B cell (primary cell): Measurements from ENCODE around the gene SLC39A13. TPM values are rescaled to one million over a fixed set of nuclear protein-coding genes. Genes with fewer than 3 reads are reported as not detected.

Experiments
- ATAC-seq: fragments of 200-7000 bp; cut with Tn5 transposase; one replicate; pipeline ENCODE4 v1.10.0; 2021; ENCODE audit warnings: low read depth, mild to moderate bottlenecking, moderate number of reproducible peaks, moderate library complexity
- CTCF ChIA-PET: fragments of 350-600 bp; sonication (Branson Sonifier 250); formaldehyde crosslinking; loops from one replicate; lab custom pipeline; 2021; ENCODE audit warnings: antibody characterized with exemption, inconsistent platforms; lab: Charles Lee
- POLR2A ChIA-PET: fragments of 350-600 bp; sonication (Branson Sonifier 250); formaldehyde crosslinking; loops from one replicate; lab custom pipeline; 2021; ENCODE audit warnings: antibody characterized with exemption; lab: Charles Lee
- DNase-seq: peaks from one replicate; pipeline ENCODE4 v3.0.0; 2013
- H2AFZ ChIP-seq: 2 replicates; pipeline ENCODE4 v1.6.1; 2012; ENCODE audit warnings: mild to moderate bottlenecking, low read depth, low read length; ENCODE audit not compliant: insufficient read depth, poor library complexity, severe bottlenecking
- H3K27ac ChIP-seq, 2 donors: 1 replicate in 1 of 2; 2 replicates in 1 of 2; pipeline ENCODE4 v1.5.1; 2012 to 2013; ENCODE audit warnings: low read length in 2 of 2, mild to moderate bottlenecking in 2 of 2, moderate library complexity in 1 of 2
- H3K27me3 ChIP-seq, 4 experiments: fragments of 200-600 bp in 1 of 4; sonication (generic) in 1 of 4; replicated peaks in 1 of 4; 1 replicate in 2 of 4; 2 replicates in 2 of 4; pipeline versions ENCODE4 v1.6.1 to v1.7.0; 2013 to 2016; ENCODE audit warnings: low read length in 3 of 4, mild to moderate bottlenecking in 2 of 4, mixed read lengths in 1 of 4, moderate library complexity in 1 of 4; ENCODE audit not compliant: insufficient read depth in 4 of 4, control insufficient read depth in 3 of 4; ENCODE audit errors: control extremely low read depth in 1 of 4
- H3K36me3 ChIP-seq, 2 experiments: replicated peaks in 1 of 2; 1 replicate in 1 of 2; 2 replicates in 1 of 2; pipeline versions ENCODE4 v1.6.1 to v1.7.1; 2013; ENCODE audit warnings: low read length in 1 of 2; ENCODE audit not compliant: insufficient read depth in 2 of 2, control insufficient read depth in 1 of 2; ENCODE audit errors: control extremely low read depth in 1 of 2, extremely low read depth in 1 of 2
- H3K4me1 ChIP-seq, 2 donors: fragments of 200-600 bp in 1 of 2; sonication (generic) in 1 of 2; 1 replicate in 1 of 2; 2 replicates in 1 of 2; pipeline versions ENCODE4 v1.5.1 to v1.6.1; 2013 to 2017; ENCODE audit warnings: low read length in 2 of 2; ENCODE audit not compliant: control insufficient read depth in 2 of 2, insufficient read depth in 2 of 2
- H3K4me2 ChIP-seq: replicated peaks from 2 replicates; pipeline ENCODE3; 2012; ENCODE audit warnings: mild to moderate bottlenecking, low read depth, low read length; ENCODE audit not compliant: poor library complexity, severe bottlenecking
- H3K4me3 ChIP-seq, 5 experiments: fragments of 200-600 bp in 1 of 5; sonication (generic) in 1 of 5; 1 replicate in 3 of 5; 2 replicates in 2 of 5; pipeline versions ENCODE4 v1.5.1 to v1.7.0; 2011 to 2016; ENCODE audit warnings: low read length in 4 of 5, mild to moderate bottlenecking in 4 of 5, low read depth in 2 of 5, control low read depth in 1 of 5, moderate library complexity in 1 of 5; ENCODE audit not compliant: insufficient read depth in 1 of 5; ENCODE audit errors: control extremely low read depth in 1 of 5, extremely low read depth in 1 of 5
- H3K79me2 ChIP-seq: fragments of 200-600 bp; sonication (generic); one replicate; pipeline ENCODE4 v1.6.0; 2016; ENCODE audit warnings: low read length; ENCODE audit not compliant: control insufficient read depth, insufficient read depth
- H3K9ac ChIP-seq: fragments of 200-600 bp; sonication (generic); 2 replicates; pipeline ENCODE4 v1.6.1; 2017; ENCODE audit warnings: mild to moderate bottlenecking, low read length, moderate library complexity
- H3K9me3 ChIP-seq, 3 donors: one replicate each; pipeline versions ENCODE4 v1.6.1 to v1.7.1; 2013; ENCODE audit warnings: low read length in 2 of 3; ENCODE audit not compliant: control insufficient read depth in 2 of 3, insufficient read depth in 1 of 3; ENCODE audit errors: control extremely low read depth in 1 of 3
- H4K20me1 ChIP-seq: 2 replicates; pipeline ENCODE4 v1.6.0; 2012; ENCODE audit warnings: mild to moderate bottlenecking, low read length; ENCODE audit not compliant: insufficient read depth, control insufficient read depth, poor library complexity, severe bottlenecking
- H3K27ac Mint-ChIP-seq: one replicate; pipeline ENCODE4 v1.8.0; 2021; ENCODE audit warnings: mixed read lengths
- H3K27me3 Mint-ChIP-seq: one replicate; pipeline ENCODE4 v1.8.0; 2021; ENCODE audit warnings: mixed read lengths
- H3K4me1 Mint-ChIP-seq: one replicate; pipeline ENCODE4 v1.8.0; 2021; ENCODE audit warnings: mixed read lengths
- H3K4me3 Mint-ChIP-seq: one replicate; pipeline ENCODE4 v1.8.0; 2021; ENCODE audit warnings: mixed read lengths
- H3K9me3 Mint-ChIP-seq: one replicate; pipeline ENCODE4 v1.8.0; 2022; ENCODE audit warnings: mixed read lengths; ENCODE audit not compliant: insufficient read depth
- EZH2 ChIP-seq: IDR thresholded peaks from 2 replicates; pipeline ENCODE4 v1.6.1; 2012; ENCODE audit warnings: borderline replicate concordance, low read depth, mild to moderate bottlenecking, moderate library complexity, low read length; ENCODE audit not compliant: insufficient read depth, poor library complexity, severe bottlenecking
- WGBS: methylation state at CpG from one replicate; pipeline ENCODE4 v1.1.5; 2013; ENCODE audit warnings: missing lambda C conversion rate; ENCODE audit not compliant: insufficient coverage; 5-methylcytosine and 5-hydroxymethylcytosine counted together
- intact Hi-C: fragments of 100-400 bp; cut with micrococcal nuclease; formaldehyde crosslinking; loops from one replicate; pipeline ENCODE4 v1.10.0; 2022
- polyA plus RNA-seq: library from polyadenylated mRNA; depleted of rRNA; stranded (reverse); fragments of >200 nt; gene quantifications from 2 replicates; pipeline ENCODE4 v1.2.3, GENCODE V29; 2012
- total RNA-seq, 2 donors: library from RNA; stranded (reverse); fragments of 120-200 nt in 1 of 2; gene quantifications; 1 replicate in 1 of 2; 2 replicates in 1 of 2; pipeline versions ENCODE4 v1.2.3 to v1.2.4, GENCODE V29; 2013 to 2022
- TF ChIP-seq, protein P1 (sequence below): fragments of 200-600 bp; IDR thresholded peaks from one replicate; pipeline ENCODE4 v1.8.0; 2022; ENCODE audit warnings: antibody characterized with exemption, mild to moderate bottlenecking

Gene SLC39A13
- total and polyA plus RNA-seq, 2 donors (not counting 1 experiment from before 2014, with no cell fraction given) = 33.0 to 55.7 TPM

DNA sequence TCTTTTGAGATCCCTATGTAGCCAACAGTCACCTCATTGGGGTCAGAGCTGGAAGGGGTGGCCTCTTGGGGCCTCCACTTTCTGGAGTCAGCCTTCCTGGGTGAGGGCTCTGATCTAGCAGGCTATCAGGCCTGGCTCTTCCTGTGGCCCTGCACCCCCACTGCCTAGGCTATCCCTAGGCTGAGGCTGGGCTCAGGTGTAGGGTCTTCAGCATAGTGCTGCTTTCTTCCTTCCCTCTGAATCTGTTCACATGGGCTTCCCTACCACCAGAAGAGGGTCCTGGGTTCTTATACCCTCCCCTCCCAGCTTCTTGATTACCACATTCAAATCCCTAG lies 29.6 kb upstream of the SLC39A13 start:
- peak; percentile 5 for ATAC-seq
- H3K9ac ChIP-seq = peak overlapping the region; percentile 99
- peaks cover 96% of the 10 kb centered on the region for H3K79me2 ChIP-seq
- no peaks in the 10 kb centered on the region for H3K9me3 ChIP-seq
- peak overlapping the region; percentile 96 to 97 for H3K27ac ChIP-seq
- TF ChIP-seq, protein P1, sequence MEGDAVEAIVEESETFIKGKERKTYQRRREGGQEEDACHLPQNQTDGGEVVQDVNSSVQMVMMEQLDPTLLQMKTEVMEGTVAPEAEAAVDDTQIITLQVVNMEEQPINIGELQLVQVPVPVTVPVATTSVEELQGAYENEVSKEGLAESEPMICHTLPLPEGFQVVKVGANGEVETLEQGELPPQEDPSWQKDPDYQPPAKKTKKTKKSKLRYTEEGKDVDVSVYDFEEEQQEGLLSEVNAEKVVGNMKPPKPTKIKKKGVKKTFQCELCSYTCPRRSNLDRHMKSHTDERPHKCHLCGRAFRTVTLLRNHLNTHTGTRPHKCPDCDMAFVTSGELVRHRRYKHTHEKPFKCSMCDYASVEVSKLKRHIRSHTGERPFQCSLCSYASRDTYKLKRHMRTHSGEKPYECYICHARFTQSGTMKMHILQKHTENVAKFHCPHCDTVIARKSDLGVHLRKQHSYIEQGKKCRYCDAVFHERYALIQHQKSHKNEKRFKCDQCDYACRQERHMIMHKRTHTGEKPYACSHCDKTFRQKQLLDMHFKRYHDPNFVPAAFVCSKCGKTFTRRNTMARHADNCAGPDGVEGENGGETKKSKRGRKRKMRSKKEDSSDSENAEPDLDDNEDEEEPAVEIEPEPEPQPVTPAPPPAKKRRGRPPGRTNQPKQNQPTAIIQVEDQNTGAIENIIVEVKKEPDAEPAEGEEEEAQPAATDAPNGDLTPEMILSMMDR = no peak
- no peak for TF ChIP-seq EZH2
- H3K4me1 ChIP-seq = peaks cover 42 to 47% of the 10 kb centered on the region in 2 donors
- ChIA-PET CTCF (interaction anchor here (0.9 to 2.6 kb wide), 9 partner anchors 8 to 130 kb away, joined by 3 to 18 read pairs (median 10); partner anchors contain the start of genes ACP2 and SLC39A13), POLR2A (interaction anchor here (0.5 to 4.1 kb wide), 10 partner anchors 11 to 130 kb away, joined by 3 to 50 read pairs (median 8); partner anchors contain the start of gene ACP2)
- H3K4me3 Mint-ChIP-seq = peak overlapping the region; percentile 92
- peak overlapping the region; percentile 73 for H2AFZ ChIP-seq
- H3K27me3 ChIP-seq = no peaks in the 10 kb centered on the region
- H3K9me3 Mint-ChIP-seq = no peaks in the 10 kb centered on the region
- DNase-seq = no peak
- no peak overlapping the region for H3K27ac Mint-ChIP-seq
- no peaks in the 10 kb centered on the region for H3K27me3 Mint-ChIP-seq
- H3K4me2 ChIP-seq = peak overlapping the region; percentile 100
- H4K20me1 ChIP-seq = peaks cover 32% of the 10 kb centered on the region
- H3K36me3 ChIP-seq = peaks cover 0 to 19% of the 10 kb centered on the region in 2 experiments
- peak overlapping the region in 4 of 5 experiments; percentile 78 to 99 (median 94) for H3K4me3 ChIP-seq
- H3K4me1 Mint-ChIP-seq = peaks cover 36% of the 10 kb centered on the region
- intact Hi-C loops = loop anchor here (1.0 to 10.0 kb wide), 7 partner anchors 15 to 202 kb away; partner anchors contain the start of genes ARFGAP2, PSMC3 and SLC39A13

DNA sequence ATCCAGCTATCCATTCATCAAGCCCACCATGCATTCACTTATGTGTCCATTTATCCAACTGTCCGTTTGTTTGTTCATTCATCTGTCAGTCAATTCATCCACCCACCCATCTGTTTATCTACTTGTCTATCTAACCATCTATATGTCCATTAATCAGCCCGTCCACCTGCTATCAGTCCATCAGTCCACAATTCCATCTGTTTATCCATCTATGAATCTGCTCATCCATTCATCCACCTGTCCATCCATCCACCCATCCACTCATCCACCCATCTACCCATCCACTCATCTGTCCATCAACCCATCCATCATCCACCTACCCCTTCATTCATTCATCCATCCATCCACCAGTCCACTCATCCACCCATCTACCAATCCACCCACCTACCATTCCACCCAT lies 29.1 kb upstream of the SLC39A13 start:
- Histone ChIP-seq H3K27ac (peak overlapping the region; percentile 96 to 97), H3K9ac (peak overlapping the region; percentile 99), H3K27me3 (no peaks in the 10 kb centered on the region), H3K79me2 (peaks cover 90% of the 10 kb centered on the region), H3K4me2 (peak overlapping the region; percentile 100), H3K9me3 (no peaks in the 10 kb centered on the region), H4K20me1 (peaks cover 27% of the 10 kb centered on the region), H3K4me1 (peaks cover 37 to 42% of the 10 kb centered on the region in 2 donors), H2AFZ (no peak overlapping the region), H3K36me3 (peaks cover 0 to 19% of the 10 kb centered on the region in 2 experiments), H3K4me3 (no peak overlapping the region)
- H3K9me3 Mint-ChIP-seq = no peaks in the 10 kb centered on the region
- POLR2A ChIA-PET = interaction anchor here (1.0 to 4.1 kb wide), 5 partner anchors 10 to 31 kb away, joined by 3 to 50 read pairs (median 15); no protein-coding TSS in a partner anchor
- no peak overlapping the region for H3K27ac Mint-ChIP-seq
- ATAC-seq (no peak), DNase-seq (no peak)
- H3K4me3 Mint-ChIP-seq = no peak overlapping the region
- TF ChIP-seq, protein P1 = no peak
- TF ChIP-seq EZH2 = no peak
- intact Hi-C loops = loop anchor here (2.0 to 10.0 kb wide), 3 partner anchors 55 to 203 kb away; partner anchors contain the start of gene ARFGAP2
- 98% methylated on average over 2 of the region's 2 CpGs for WGBS
- H3K27me3 Mint-ChIP-seq = no peaks in the 10 kb centered on the region
- H3K4me1 Mint-ChIP-seq = peaks cover 31% of the 10 kb centered on the region
- CTCF ChIA-PET = interaction anchor here (0.9 to 1.9 kb wide), 6 partner anchors 8 to 131 kb away, joined by 3 to 15 read pairs (median 8); partner anchors contain the start of genes ACP2 and SLC39A13
